Measurements from ENCODE around the gene MRPL47. TPM values are rescaled to one million over a fixed set of nuclear protein-coding genes. Genes with fewer than 3 reads are reported as not detected.

Gene MRPL47
- total and polyA plus RNA-seq, 2 donors from 2014 or later = 26.2 to 86.2 TPM

DNA sequence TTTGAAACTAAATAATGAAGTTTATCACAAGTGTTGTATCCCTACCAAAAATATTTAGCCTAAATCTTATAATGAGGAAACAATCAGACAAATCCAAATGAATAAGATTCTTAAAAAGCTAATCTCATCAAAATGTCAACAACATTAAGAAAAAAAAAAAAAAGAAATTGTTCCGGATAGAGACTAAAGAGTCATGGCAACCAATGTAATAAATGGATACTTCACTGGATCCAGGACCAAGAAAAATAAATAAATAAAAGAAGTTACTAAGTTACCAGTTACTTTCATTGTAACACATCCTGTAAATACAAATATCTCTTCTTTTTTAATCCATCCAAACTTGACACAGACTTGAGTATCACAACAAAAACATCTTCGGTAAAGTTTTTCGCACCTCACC is 607 bp downstream of the MRPL47 start:
- FAIRE-seq = no peak

DNA sequence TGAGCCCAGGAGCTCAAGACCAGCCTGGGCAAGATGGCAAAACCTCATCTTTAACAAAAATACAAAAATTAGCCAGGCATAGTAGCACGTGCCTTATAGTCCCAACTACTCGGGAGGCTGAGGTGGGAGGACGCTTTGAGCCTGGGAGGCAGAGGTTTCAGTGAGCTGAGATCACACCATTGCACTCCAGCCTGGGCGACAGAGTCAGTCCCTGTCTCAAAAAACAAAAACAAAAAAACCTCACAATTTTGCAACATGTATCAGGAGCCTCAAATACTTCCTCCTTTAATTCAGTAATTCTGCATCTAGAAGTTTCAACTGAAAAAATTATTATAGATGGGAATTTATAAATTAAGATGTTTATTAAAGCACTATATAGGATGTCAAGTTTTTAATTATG is 1.1 kb downstream of the MRPL47 start:
- H3K9ac ChIP-seq (ENCODE audit: low read length in 3 of 3) = no peak overlapping the region
- TF ChIP-seq, protein P1, sequence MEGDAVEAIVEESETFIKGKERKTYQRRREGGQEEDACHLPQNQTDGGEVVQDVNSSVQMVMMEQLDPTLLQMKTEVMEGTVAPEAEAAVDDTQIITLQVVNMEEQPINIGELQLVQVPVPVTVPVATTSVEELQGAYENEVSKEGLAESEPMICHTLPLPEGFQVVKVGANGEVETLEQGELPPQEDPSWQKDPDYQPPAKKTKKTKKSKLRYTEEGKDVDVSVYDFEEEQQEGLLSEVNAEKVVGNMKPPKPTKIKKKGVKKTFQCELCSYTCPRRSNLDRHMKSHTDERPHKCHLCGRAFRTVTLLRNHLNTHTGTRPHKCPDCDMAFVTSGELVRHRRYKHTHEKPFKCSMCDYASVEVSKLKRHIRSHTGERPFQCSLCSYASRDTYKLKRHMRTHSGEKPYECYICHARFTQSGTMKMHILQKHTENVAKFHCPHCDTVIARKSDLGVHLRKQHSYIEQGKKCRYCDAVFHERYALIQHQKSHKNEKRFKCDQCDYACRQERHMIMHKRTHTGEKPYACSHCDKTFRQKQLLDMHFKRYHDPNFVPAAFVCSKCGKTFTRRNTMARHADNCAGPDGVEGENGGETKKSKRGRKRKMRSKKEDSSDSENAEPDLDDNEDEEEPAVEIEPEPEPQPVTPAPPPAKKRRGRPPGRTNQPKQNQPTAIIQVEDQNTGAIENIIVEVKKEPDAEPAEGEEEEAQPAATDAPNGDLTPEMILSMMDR (IDR thresholded peaks at IDR 0.05; ENCODE audit: borderline replicate concordance, extremely low read depth, insufficient read depth) = no peak
- H3K4me1 ChIP-seq (ENCODE audit: control insufficient read depth in 2 of 3, insufficient read depth in 2 of 3, low read depth in 1 of 3, low read length in 3 of 3) = peaks cover 0 to 5% (median 4%) of the 10 kb centered on the region in 3 donors
- intact Hi-C loops (cut with DNase I) = no loop called here
- no peaks in the 10 kb centered on the region for H3K9me3 ChIP-seq (ENCODE audit: control insufficient read depth in 2 of 3, insufficient read depth in 1 of 3, low read length in 3 of 3)
- no peak overlapping the region for H3K27ac ChIP-seq (ENCODE audit: low read depth in 2 of 2, low read length in 2 of 2)
- H3K27me3 ChIP-seq (ENCODE audit: control insufficient read depth, insufficient read depth, low read length) = no peaks in the 10 kb centered on the region
- H3K4me3 ChIP-seq (ENCODE audit: low read length in 3 of 3) = peak overlapping the region in 2 of 3 donors; percentile 93 to 100
- H3K36me3 ChIP-seq (ENCODE audit: control insufficient read depth in 2 of 3, insufficient read depth in 3 of 3, low read length in 3 of 3) = peaks cover 5 to 13% (median 8%) of the 10 kb centered on the region in 3 donors
- DNase-seq = no peak
- FAIRE-seq = no peak

More for the DNA sequence above, 607 bp downstream of the MRPL47 start:
- peaks cover 5 to 9% (median 5%) of the 10 kb centered on the region in 3 donors for H3K36me3 ChIP-seq (ENCODE audit: control insufficient read depth in 2 of 3, insufficient read depth in 3 of 3, low read length in 3 of 3)
- TF ChIP-seq, protein P1 (IDR thresholded peaks at IDR 0.05; ENCODE audit: borderline replicate concordance, extremely low read depth, insufficient read depth) = no peak
- peaks cover 0 to 5% (median 4%) of the 10 kb centered on the region in 3 donors for H3K4me1 ChIP-seq (ENCODE audit: control insufficient read depth in 2 of 3, insufficient read depth in 2 of 3, low read depth in 1 of 3, low read length in 3 of 3)
- H3K9ac ChIP-seq (ENCODE audit: low read length in 3 of 3) = peak overlapping the region; percentile 97
- intact Hi-C loops (cut with DNase I) = no loop called here
- peak overlapping the region in 1 of 2 donors; percentile 91 for H3K27ac ChIP-seq (ENCODE audit: low read depth in 2 of 2, low read length in 2 of 2)
- peak in 1 of 5 donors; percentile 1 for DNase-seq
- H3K9me3 ChIP-seq (ENCODE audit: control insufficient read depth in 2 of 3, insufficient read depth in 1 of 3, low read length in 3 of 3) = no peaks in the 10 kb centered on the region
- peak overlapping the region; percentile 93 to 100 (median 99) for H3K4me3 ChIP-seq (ENCODE audit: low read length in 3 of 3)
- H3K27me3 ChIP-seq (ENCODE audit: control insufficient read depth, insufficient read depth, low read length) = no peaks in the 10 kb centered on the region

DNA sequence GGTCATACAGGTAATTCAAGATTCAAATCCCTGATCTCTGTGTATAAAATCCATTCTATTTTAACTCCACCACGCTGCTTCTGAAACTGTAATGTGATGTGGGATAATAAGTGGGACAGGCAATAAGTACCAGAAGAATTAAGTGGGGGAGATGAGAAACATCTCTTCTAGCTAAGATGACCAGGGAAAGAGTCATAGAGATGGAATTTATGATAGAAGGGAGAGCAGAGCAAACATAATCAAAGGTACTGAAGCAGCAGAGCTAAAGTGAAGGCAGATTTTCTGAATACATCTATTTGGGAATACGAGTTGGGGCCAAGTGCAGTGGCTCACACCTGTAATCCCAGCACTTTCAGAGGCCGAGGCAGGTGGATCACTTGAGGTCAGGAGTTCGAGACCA is 4.9 kb downstream of the MRPL47 start:
- Histone ChIP-seq H3K4me3 (ENCODE audit: low read length in 3 of 3) (no peak overlapping the region), H3K4me1 (ENCODE audit: control insufficient read depth in 2 of 3, insufficient read depth in 2 of 3, low read depth in 1 of 3, low read length in 3 of 3) (peaks cover 0 to 2% (median 0%) of the 10 kb centered on the region in 3 donors), H3K36me3 (ENCODE audit: control insufficient read depth in 2 of 3, insufficient read depth in 3 of 3, low read length in 3 of 3) (peaks cover 10 to 32% (median 17%) of the 10 kb centered on the region in 3 donors), H3K9me3 (ENCODE audit: control insufficient read depth in 2 of 3, insufficient read depth in 1 of 3, low read length in 3 of 3) (no peaks in the 10 kb centered on the region), H3K27ac (ENCODE audit: low read depth in 2 of 2, low read length in 2 of 2) (no peak overlapping the region), H3K9ac (ENCODE audit: low read length in 3 of 3) (no peak overlapping the region), H3K27me3 (ENCODE audit: control insufficient read depth, insufficient read depth, low read length) (no peaks in the 10 kb centered on the region)
- TF ChIP-seq, protein P1 (IDR thresholded peaks at IDR 0.05; ENCODE audit: borderline replicate concordance, extremely low read depth, insufficient read depth) = no peak
- intact Hi-C loops (cut with DNase I) = no loop called here
- DNase-seq (no peak), FAIRE-seq (no peak)

DNA sequence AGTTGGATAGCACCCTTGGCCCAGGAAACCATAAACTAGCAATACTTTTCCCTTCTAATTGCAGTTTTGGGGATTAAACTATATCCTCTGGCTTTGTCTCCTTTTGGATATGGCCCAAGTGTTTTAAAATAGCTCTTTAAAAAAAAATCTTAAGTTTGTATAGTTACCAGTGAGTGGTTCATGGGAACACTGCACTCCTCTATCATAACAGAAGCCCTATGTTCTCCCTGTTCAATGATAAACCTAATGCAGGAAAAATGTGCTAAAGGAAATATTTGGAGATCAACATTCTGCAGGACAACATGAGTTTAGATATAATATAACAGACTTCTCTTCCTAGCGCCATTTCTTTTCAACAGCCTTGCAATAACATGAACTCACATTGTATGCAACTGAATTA is 13.1 kb downstream of the MRPL47 start:
- H3K9ac ChIP-seq (ENCODE audit: low read length in 3 of 3) = no peak overlapping the region
- FAIRE-seq = no peak
- DNase-seq = no peak
- no peaks in the 10 kb centered on the region for H3K9me3 ChIP-seq (ENCODE audit: control insufficient read depth in 2 of 3, insufficient read depth in 1 of 3, low read length in 3 of 3)
- H3K27me3 ChIP-seq (ENCODE audit: control insufficient read depth, insufficient read depth, low read length) = no peaks in the 10 kb centered on the region
- no peak overlapping the region for H3K4me3 ChIP-seq (ENCODE audit: low read length in 3 of 3)
- peaks cover 2 to 30% (median 13%) of the 10 kb centered on the region in 3 donors for H3K36me3 ChIP-seq (ENCODE audit: control insufficient read depth in 2 of 3, insufficient read depth in 3 of 3, low read length in 3 of 3)
- no peak overlapping the region for H3K27ac ChIP-seq (ENCODE audit: low read depth in 2 of 2, low read length in 2 of 2)
- no peaks in the 10 kb centered on the region for H3K4me1 ChIP-seq (ENCODE audit: control insufficient read depth in 2 of 3, insufficient read depth in 2 of 3, low read depth in 1 of 3, low read length in 3 of 3)
- TF ChIP-seq, protein P1 (IDR thresholded peaks at IDR 0.05; ENCODE audit: borderline replicate concordance, extremely low read depth, insufficient read depth) = no peak
- intact Hi-C loops (cut with DNase I) = no loop called here
